Activated T-helper 1 cell treated with Interleukin-2 at 50 U/mL for 16 hours (primary cell): Measurements from ENCODE around the gene CCDC12.

ENCODE experiments used
- DNase-seq: peaks from one replicate; pipeline ENCODE4 v3.0.0-alpha.2; 2020; ENCODE audit warnings: low read depth

The CCDC12 gene

DNA sequence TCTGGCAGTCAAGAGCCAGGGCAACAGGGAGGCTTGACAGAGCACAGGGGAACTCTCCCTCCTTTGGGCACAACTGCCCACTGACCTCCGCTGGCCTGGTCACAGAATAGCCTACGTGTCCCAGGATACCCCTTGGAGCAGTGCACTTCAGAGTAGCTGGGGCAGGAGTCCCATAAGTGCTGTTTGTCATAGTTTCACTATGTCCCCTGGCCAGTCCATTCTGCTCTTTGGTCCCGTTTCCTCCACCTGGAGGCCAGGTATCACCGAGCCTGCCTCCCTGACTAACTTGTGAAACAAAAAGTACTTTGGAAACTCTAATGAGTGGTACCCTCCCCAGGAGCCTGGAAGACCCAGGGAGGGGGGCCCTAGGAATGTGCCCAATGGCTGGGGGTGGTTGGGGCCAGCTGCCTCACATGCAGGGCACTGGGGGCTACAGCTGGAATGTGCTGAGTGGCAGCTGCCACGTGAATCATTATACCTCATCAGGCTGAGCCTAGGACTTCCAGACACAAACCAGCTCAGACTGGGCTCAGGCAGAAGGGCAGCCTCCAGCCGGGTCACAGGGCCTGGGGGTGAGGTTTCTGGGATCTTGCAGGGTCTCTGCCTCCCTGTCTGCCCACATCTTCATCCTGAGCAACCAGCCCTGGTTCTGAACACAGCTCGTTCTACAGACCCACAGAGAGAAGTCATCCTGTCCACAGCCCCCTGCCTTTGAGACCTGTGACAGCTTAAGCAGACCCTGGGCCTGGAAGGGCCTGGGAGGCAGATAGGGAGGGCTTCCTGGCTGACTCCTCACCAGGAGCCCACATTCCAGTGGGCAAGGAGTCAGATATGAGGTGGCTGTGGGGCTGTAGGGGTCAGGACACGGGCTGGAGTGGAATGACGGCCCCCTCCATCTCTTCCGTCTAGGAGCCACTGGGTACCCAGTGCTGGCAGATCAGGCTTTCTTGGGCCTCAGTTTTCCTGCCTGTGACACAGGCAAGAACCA lies 99.9 kb downstream of the CCDC12 start:
- no peak for DNase-seq

GRCh38 chr3:46875560-46875959 lies 101.0 kb downstream of the CCDC12 start:
- no peak for DNase-seq

GRCh38 chr3:46874430-46874829 lies 102.1 kb downstream of the CCDC12 start:
- no peak for DNase-seq

DNA sequence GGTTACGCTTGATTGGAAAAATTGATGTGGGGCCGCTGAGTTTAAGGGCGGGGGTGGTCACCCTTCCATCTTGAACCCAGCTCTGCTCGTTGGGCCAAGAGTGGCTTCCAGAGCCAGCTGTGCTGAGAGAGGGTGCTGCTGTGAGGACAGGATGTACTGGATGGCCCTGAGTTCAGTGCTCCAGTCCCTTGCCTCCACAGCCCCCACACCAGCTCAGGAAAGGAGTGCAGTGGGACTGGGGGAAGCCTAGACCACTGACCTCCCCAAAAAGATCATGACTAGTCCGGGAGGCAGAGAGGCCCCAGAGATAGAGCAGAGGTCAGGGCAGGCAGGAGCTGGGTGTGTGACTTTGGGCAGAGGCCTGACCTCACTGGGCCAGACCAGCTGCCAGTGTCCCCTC lies 103.0 kb downstream of the CCDC12 start:
- no peak for DNase-seq
